ENCODE results near the gene NANOS3. TPM values are rescaled to one million over a fixed set of nuclear protein-coding genes. Genes with fewer than 3 reads are reported as not detected.

The NANOS3 gene
- total RNA-seq, 8 experiments from 2014 or later = 1.4 to 14.9 (median 3.7) TPM; not detected in 2

GRCh38 chr19:13839130-13839937 lies 37.6 kb upstream of the NANOS3 start:
- H3K4me3 ChIP-seq = no peak overlapping the region
- 0 to 100% (median 80%) methylated on average over 1 to 3 of the region's 36 CpGs; no CpG with 5 or more reads in 7 of the 10 experiments for WGBS, 10 experiments
- in situ Hi-C loops (cut with MboI; ENCODE audit: low pct_unique_long_range_greater_than_20kb in 2 of 9, low sequenced_read_pairs in 9 of 9, unreplicated experiment in 9 of 9) = no loop called here
- peak; percentile 19 to 34 (median 30) for ATAC-seq (replicated peaks in 6 of 8)
- H3K27ac ChIP-seq = no peak overlapping the region
- peaks cover 12 to 27% of the 10 kb centered on the region in 2 donors for H3K4me1 ChIP-seq (replicated peaks in 1 of 2)

- Histone ChIP-seq H3K4me3 (no peak overlapping the region), H3K4me1 (replicated peaks in 1 of 2) (peaks cover 12 to 27% of the 10 kb centered on the region in 2 donors), H3K27ac (no peak overlapping the region)
- WGBS, 10 experiments = no CpG with 5 or more reads among the region's 6 CpGs
- ATAC-seq (replicated peaks in 6 of 8) = peak in 1 of 8 experiments; percentile 0
- in situ Hi-C loops (cut with MboI; ENCODE audit: low pct_unique_long_range_greater_than_20kb in 2 of 9, low sequenced_read_pairs in 9 of 9, unreplicated experiment in 9 of 9) = no loop called here
Observed at GRCh38 chr19:13839938-13840304, 37.0 kb upstream of the NANOS3 start.

- in situ Hi-C loops (cut with MboI; ENCODE audit: low pct_unique_long_range_greater_than_20kb in 2 of 9, low sequenced_read_pairs in 9 of 9, unreplicated experiment in 9 of 9) = no loop called here
- H3K4me1 ChIP-seq (replicated peaks in 1 of 2) = peaks cover 12 to 27% of the 10 kb centered on the region in 2 donors
- 0 to 94% (median 13%) methylated on average over 2 to 7 of the region's 23 CpGs; no CpG with 5 or more reads in 3 of the 10 experiments for WGBS, 10 experiments
- no peak overlapping the region for H3K4me3 ChIP-seq
- ATAC-seq (replicated peaks in 6 of 8) = peak in 3 of 8 experiments; percentile 4 to 29 (median 6)
- H3K27ac ChIP-seq = no peak overlapping the region
Observed at GRCh38 chr19:13840305-13841085, 36.4 kb upstream of the NANOS3 start.

- Histone ChIP-seq H3K4me1 (replicated peaks in 1 of 2) (peaks cover 13 to 29% of the 10 kb centered on the region in 2 donors), H3K27ac (no peak overlapping the region), H3K4me3 (peak overlapping the region in 3 of 5 donors; percentile 70 to 75 (median 71))
- ATAC-seq (replicated peaks in 6 of 8) = peak in 3 of 8 experiments; percentile 0 to 15 (median 0)
- 0 to 95% (median 40%) methylated on average over 1 to 9 of the region's 26 CpGs; no CpG with 5 or more reads in 2 of the 10 experiments for WGBS, 10 experiments
- in situ Hi-C loops (cut with MboI; ENCODE audit: low pct_unique_long_range_greater_than_20kb in 2 of 9, low sequenced_read_pairs in 9 of 9, unreplicated experiment in 9 of 9) = no loop called here
Observed at GRCh38 chr19:13841086-13841961, 35.6 kb upstream of the NANOS3 start.

GRCh38 chr19:13841962-13842290 lies 35.0 kb upstream of the NANOS3 start:
- H3K27ac ChIP-seq = no peak overlapping the region
- in situ Hi-C loops (cut with MboI; ENCODE audit: low pct_unique_long_range_greater_than_20kb in 2 of 9, low sequenced_read_pairs in 9 of 9, unreplicated experiment in 9 of 9) = no loop called here
- WGBS, 10 experiments = 0% methylated on average over 1 of the region's 11 CpGs; no CpG with 5 or more reads in 9 of the 10 experiments
- H3K4me3 ChIP-seq = peak overlapping the region in 4 of 5 donors; percentile 55 to 75 (median 70)
- no peak for ATAC-seq (replicated peaks in 6 of 8)
- H3K4me1 ChIP-seq (replicated peaks in 1 of 2) = peaks cover 19 to 35% of the 10 kb centered on the region in 2 donors

GRCh38 chr19:13842291-13843103 lies 34.4 kb upstream of the NANOS3 start:
- in situ Hi-C loops (cut with MboI; ENCODE audit: low pct_unique_long_range_greater_than_20kb in 2 of 9, low sequenced_read_pairs in 9 of 9, unreplicated experiment in 9 of 9) = no loop called here
- Histone ChIP-seq H3K4me3 (peak overlapping the region; percentile 27 to 75 (median 70)), H3K4me1 (replicated peaks in 1 of 2) (peaks cover 25 to 40% of the 10 kb centered on the region in 2 donors), H3K27ac (peak overlapping the region in 1 of 2 donors; percentile 3)
- peak; percentile 0 to 28 (median 11) for ATAC-seq (replicated peaks in 6 of 8)
- WGBS, 10 experiments = no CpG with 5 or more reads among the region's 95 CpGs

- in situ Hi-C loops (cut with MboI; ENCODE audit: low pct_unique_long_range_greater_than_20kb in 2 of 9, low sequenced_read_pairs in 9 of 9, unreplicated experiment in 9 of 9) = no loop called here
- H3K27ac ChIP-seq = peak overlapping the region in 1 of 2 donors; percentile 3
- peaks cover 27 to 43% of the 10 kb centered on the region in 2 donors for H3K4me1 ChIP-seq (replicated peaks in 1 of 2)
- WGBS, 10 experiments = 3 to 80% (median 70%) methylated on average over 2 to 6 of the region's 24 CpGs; no CpG with 5 or more reads in 6 of the 10 experiments
- peak overlapping the region; percentile 27 to 75 (median 70) for H3K4me3 ChIP-seq
- peak in 4 of 8 experiments; percentile 4 to 12 (median 6) for ATAC-seq (replicated peaks in 6 of 8)
Observed at GRCh38 chr19:13843104-13843921, 33.6 kb upstream of the NANOS3 start.

GRCh38 chr19:13844130-13844631 lies 32.8 kb upstream of the NANOS3 start:
- H3K4me3 ChIP-seq = no peak overlapping the region
- peaks cover 27 to 43% of the 10 kb centered on the region in 2 donors for H3K4me1 ChIP-seq (replicated peaks in 1 of 2)
- no peak overlapping the region for H3K27ac ChIP-seq
- no peak for ATAC-seq (replicated peaks in 6 of 8)
- in situ Hi-C loops (cut with MboI; ENCODE audit: low pct_unique_long_range_greater_than_20kb in 2 of 9, low sequenced_read_pairs in 9 of 9, unreplicated experiment in 9 of 9) = no loop called here
- 33 to 60% methylated on average over 1 of the region's 7 CpGs; no CpG with 5 or more reads in 8 of the 10 experiments for WGBS, 10 experiments

GRCh38 chr19:13846557-13847406 lies 30.2 kb upstream of the NANOS3 start:
- Histone ChIP-seq H3K4me3 (peak overlapping the region; percentile 24 to 40 (median 31)), H3K27ac (peak overlapping the region; percentile 78 to 95), H3K4me1 (replicated peaks in 1 of 2) (peaks cover 39 to 47% of the 10 kb centered on the region in 2 donors)
- peak; percentile 9 to 53 (median 48) for ATAC-seq (replicated peaks in 6 of 8)
- WGBS, 10 experiments = 0 to 27% methylated on average over 1 to 2 of the region's 23 CpGs; no CpG with 5 or more reads in 8 of the 10 experiments
- in situ Hi-C loops (cut with MboI; ENCODE audit: low pct_unique_long_range_greater_than_20kb in 2 of 9, low sequenced_read_pairs in 9 of 9, unreplicated experiment in 9 of 9) = no loop called here

Measured in motor neuron (in vitro differentiated cells).